OCI-M2 (cell line): ENCODE measurements around the gene ZNF619.
"Not testable (repeated sequence)": the region's sequence is repeated elsewhere in the genome, so short reads cannot be mapped to it uniquely, and the experiment has no call there.

ENCODE experiments used
- DNase-seq: peaks from one replicate; lab custom pipeline; 2025; ENCODE audit not compliant: unreplicated experiment; lab: John Stamatoyannopoulos, UW

The ZNF619 gene

DNA sequence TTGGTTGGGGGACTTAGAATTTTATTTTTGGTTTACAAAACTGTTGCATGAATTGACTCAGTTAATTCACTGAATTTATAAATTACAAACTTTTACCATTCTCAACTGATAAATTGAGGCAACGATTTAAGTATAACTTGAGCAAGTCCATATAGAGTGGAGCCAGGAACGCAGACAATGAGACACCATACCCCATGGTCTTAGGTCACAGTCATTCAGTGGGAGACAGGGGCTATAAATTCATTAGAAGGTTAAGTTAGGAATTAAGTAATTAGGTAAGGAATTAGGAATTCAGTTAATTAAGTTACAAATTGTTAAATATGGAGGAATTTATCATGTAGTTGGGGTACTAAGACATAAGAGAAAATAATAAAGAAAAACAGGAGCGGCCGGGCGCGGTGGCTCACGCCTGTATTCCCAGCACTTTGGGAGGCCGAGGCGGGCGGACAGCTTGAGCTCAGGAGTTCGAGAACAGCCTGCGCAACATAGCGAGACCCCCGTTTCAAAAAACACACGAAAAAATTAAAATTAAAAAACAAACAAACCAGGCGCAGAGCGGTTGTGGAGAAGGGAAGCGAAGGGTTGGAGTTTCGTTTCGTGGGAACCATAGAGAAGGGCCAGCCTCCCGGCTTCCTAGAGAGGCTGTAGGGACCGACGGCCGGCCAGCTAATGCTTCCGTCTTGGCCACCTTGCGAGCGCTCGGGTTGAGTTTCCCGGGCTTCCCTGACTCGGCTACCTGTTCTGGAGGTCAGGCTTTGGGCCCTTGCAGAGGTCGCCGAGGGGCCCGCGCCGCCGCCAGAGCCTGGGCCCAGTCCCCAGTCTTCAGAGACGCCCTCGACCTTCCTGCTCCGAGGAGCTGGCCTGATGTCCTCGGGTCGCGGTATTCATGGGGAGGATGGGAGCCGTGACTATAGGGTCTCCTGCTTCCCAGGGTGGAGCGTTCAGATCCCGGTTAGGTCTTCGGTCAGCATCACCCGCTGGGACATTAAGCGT lies at the start of gene ZNF619:
ZNF619 (plus strand) TSS at position 645 of the 993 bp plus-strand sequence. CDS start 858 bp downstream, outside the sequence.
- DNase-seq, result peak; percentile 64

DNA sequence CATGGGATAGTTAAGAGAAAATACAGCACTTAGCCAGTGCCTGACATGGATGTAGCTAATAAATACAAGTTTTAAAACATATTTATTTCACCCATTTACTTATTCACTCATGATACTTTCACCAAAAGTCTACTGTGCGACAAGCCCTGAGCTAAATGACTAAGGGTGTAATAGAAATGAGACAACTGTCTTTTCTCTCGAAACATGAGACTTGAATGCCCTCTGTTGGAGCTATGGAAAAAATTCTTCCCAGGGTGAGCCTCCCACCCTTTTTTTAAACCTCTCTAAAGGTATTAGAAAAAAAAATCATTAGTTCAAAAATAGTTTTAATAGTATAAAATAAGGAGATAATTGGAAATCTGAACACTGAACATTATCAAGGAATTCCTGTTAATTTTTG lies 44.1 kb upstream of the ZNF619 start:
- DNase-seq, result no peak

DNA sequence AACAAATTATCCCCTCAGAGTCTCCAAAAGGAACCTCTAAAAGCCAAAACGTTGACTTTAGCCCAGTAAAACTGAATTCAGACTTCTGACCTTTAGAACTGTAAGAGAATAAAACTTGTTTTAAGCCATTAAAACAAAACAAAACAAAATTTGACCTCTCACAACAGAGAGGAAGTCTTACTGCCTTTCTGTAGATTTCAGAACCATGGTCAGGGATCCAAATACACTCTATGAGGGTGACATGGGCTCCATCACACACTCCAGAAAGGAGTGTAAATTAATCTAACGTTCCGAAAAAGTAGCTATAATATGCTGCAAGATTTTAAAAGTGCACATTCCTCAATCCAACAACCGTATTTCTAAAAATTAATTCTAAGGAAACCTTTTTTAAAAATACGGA lies 39.0 kb upstream of the ZNF619 start:
- DNase-seq, result no peak

DNA sequence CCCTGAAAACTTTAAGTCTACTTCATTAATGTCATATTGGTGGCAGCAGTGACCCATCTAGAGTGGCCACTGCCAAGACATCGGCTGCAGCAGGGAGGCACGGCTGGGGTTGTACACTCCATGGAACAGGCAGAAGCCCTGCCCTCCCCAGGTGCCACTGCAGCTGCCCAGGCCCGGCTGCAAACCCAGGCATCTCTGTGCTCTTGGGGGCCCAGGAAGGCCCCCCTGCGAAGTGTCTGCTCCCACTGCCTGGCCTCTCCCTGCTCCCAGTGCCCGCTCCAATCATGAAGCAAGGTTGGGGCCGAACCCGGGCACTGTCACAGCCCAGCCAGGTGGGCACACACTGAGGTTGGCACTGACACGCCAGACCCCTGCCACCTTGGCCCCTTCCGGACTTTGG lies 31.9 kb upstream of the ZNF619 start:
- DNase-seq, result no peak

DNA sequence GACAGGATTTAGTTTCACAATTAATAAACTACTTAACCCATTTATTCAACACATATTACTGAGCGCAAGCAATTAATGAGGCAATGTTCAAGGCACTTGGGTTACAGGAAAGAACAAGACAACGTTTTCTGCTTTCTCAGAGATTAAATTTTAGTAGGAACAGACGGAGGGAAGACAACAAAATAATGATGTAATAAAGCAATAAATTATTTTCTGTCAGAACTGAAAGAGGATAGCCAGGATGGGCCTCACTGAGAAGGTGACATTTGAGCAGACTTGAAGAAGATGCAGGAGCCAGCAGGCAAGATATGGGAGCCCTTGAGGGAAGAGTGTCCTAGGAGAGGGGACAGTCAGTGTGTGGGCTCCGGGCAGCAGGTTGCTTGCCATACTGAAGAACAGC lies 31.0 kb upstream of the ZNF619 start:
- DNase-seq, result no peak

DNA sequence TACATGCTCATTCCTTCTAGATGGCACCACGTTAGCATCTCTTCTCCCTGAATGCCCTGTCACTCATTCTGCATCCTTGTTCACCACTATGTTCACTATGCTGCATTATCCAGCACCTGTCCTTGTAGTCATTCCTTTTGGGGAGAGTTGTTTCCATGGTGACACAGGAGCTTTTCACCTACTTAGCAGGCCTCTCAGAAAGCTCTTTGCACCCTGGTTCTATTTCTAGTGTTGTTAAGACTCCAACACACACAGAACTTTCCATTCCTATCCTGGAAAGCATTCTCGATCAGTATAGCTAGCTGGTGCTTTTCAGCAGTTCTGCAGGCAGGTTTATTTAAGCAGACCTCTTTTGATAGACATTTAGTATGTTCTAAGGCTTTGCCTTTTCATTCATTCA lies 26.5 kb upstream of the ZNF619 start:
- DNase-seq, result no peak

DNA sequence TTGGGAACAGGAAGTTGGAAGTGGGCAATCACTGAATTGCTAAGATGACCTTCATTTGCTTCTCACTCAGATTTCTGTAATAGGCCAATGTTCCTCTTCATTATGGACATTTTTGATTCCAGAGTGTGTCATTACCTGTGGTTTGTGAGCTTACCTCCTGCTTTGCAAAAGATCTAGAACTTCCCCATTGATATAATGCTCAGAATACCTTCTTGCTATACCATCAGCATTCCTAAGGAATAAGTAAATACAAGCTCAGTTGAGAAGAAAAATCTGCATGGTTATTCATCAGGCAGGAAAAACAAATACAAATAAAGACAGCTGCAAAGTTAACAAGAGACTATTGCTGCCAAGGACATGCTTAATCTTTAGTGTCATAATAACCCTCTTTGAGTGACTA lies 25.4 kb upstream of the ZNF619 start:
- no peak for DNase-seq

DNA sequence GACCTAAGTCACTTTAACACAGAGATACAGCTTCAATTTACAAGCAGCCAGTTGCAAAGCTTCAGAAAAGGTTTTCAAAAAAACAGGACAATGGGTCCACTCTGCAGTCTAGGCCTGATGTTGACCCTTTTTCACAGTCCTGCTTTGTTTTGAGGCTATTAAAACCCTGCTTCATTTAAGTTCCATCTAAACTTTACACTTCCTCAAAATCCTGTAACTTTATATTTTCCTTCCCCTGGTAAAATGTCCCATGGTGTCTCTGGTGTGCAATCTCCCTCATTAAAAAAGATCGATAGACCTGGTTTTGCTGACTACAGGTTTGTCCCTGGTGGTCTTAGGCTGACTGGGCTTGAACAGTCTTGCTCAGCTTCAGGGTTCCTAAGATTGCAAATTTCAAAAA lies 24.9 kb upstream of the ZNF619 start:
- no peak for DNase-seq

DNA sequence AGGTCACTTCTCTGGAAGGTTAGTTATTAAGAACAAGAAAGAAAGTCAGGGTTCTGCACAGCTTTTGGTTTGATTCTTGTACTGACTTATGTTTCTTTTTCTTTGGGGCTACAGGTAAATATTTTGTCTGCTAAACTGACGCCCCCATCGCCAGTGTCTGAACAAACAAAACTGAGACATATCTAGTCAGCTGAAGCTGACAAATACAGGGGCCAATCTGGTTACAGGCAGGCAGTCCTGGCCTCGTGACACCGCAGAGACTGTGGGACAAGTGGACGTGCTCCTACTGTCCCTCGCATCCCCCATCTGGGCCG lies 24.4 kb upstream of the ZNF619 start:
- no peak for DNase-seq

DNA sequence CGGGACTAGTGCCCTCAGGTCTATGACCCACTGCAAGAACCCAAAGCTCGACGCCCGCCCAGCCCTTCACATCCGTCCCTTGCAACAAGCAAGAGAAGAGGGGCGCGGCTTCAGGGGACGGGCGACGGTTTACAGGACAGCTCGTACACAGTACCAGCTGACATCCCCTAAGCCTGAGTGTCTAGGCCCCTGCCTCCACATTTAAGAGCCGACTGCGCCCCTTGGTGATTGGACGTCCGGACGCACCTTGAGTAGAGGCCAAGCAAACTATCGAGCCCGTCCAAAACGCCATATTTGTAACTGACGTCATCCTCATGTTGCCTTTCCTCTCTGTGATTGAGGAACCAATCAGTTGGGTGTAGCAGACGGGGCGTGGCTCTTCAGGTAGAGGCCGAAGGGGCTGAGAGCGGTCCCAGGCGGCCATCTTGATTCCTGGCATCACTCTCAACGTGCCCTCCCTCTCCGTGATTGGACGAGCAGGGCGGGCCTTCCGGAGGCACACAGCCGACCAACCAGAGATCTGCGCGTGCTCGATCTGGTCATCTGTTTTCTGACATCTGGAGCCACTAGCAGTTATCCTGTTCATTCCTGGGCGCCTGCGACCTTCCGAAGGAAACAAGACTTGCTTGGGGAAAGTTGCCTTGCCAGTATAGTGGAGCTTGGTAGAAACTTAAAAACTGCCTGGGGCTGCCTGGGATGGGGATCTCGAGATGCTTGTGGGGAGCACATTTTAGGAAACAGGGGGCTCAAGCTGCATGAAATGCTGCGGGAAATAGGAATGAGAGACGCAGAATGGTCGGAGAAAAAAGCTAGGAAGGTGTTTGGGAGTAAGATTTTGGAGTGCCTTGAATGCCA lies 23.8 kb upstream of the ZNF619 start:
- peak; percentile 91 for DNase-seq

DNA sequence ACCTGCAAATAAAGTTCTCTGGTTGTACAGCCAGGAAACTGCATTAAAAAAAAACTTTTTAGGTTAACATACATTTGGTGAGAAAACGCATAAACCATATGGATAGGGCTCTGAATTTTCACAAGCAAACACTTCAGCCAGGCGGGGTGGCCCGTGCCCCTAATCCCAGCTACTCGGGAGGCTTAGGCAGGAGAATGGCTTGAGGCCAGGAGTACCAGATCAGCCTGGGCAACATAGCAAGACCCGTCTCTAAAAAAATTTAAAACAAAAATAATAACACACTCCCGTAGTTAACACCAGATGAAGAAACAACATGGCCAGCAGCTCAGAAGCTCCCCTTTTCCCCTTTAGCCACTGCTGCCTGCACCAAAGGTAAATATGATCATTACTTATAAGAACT lies 23.0 kb upstream of the ZNF619 start:
- DNase-seq, result no peak

DNA sequence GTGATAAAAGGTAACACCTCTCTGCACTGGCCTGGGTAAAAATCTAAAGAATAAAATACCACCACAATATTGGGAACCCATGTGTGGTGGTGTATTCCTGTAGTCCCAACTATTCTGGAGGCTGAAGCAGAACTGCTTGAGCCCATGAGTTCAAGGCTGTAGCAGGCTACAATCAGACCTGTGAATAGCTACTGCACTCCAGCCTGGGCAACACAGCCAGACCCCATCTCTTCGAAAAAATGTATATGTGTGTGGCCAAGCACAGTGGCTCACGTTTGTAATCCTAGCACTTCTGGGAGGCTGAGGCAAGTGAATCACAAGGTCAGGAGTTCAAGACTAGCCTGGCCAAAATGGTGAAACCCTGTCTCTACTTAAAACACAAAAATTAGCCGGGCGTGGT lies 21.6 kb upstream of the ZNF619 start:
- DNase-seq, result no peak

DNA sequence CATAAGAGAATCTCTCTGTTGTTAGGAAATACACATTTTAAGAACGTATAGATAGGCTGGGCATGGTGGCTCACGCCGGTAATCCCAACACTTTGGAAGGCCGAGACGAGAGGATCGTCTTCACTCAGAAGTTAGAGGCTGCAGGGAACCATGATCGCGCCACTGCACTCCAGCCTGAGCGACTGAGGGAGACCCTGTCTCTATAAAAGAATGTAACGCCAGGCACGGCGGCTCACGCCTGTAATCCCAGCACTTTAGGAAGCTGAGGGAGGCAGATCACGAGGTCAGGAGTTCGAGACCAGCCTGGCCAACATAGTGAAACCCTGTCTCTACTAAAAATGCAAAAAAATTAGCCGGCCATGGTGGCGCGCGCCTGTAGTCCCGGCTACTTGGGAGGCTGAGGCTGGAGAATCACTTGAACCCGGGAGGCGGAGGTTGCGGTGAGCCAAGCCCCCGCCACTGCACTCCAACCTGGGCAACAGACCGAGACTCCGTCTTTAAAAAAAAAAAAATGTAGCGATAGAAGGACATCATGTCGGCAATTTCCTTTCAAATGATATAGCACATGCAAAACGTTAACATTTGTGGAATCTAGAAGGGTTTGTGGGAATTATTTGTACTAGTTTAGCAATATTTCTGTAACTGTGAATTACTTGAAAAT lies 20.5 kb upstream of the ZNF619 start:
- DNase-seq, result no peak

DNA sequence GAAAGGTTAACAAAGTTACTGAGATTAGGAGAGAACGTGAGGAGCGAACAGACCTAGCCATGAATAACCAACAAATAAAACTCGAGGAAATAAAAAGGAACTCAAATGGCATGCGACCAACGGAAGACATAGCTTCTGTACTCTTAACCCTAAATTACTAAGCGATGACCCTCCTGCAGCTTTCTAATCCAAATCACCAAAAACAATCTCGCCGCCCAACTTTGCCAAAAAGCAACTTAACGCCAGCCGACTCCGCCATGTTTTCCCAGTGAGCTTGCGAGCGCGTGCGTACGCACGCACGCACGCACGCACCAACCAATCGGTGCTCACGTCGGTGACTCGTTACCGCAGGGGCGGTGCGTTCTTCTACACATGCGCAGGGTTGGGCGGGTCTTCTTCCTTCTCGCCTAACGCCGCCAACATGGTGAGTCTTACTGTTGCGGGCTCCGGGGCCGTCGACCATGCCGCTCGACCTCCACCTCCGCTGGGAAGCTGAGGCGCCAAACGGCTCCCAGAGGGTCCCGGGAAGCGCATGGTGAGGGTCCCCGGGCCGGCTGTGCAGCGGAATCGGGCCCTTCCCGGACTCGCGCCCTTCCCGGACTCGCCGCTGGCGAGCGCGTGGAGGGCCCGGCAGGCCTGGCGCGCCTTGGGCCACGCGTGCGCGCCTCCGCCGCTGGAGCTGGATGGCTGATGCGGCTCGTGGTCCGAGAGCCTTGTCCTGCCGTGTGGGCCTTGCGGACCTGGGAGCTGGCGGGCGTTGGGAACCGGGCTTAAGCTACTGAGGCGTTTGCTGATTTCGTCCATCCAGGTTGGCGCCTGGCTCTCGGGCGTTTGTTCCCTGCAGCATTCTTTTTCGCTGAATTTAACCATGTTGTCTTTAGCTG lies 19.7 kb upstream of the ZNF619 start, which contains the start of gene RPL14:
RPL14 (plus strand) TSS at position 400 of the 884 bp plus-strand sequence; CDS start at position 533, 133 bp downstream.
- peak; percentile 64 for DNase-seq

DNA sequence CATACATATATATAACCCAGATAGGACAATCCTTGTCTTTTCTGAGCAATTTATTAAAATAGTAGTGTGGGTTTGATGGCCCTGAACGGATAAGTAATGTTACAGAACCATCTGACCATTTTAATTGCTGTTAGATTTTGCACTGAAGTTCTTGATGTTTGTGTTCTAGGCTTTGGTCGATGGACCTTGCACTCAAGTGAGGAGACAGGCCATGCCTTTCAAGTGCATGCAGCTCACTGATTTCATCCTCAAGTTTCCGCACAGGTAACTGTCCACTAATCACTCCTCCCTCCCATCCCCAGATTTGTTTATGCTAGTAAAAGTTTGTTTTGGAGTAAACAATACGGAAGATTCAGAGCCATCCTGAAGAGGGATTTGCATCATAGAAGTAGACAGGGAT lies 18.4 kb upstream of the ZNF619 start:
- DNase-seq, result no peak

DNA sequence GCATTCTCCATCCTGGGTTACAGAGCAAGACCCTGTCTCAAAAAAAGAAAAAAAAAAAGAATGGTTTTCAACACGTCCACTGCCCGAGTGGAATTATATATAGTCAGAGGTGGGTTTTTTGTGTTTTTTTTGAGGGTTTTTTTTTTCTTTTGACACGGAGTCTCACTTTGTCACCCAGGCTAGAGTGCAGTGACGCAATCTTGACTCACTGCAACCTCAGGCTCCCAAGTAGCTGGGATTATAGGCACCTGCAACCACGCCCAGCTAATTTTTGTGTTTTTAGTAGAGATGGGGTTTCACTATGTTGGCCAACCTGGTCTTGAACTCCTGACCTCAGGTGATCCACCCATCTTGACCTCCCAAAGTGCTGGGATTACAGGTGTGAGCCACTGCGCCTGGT lies 16.4 kb upstream of the ZNF619 start:
- not testable (repeated sequence) for DNase-seq

DNA sequence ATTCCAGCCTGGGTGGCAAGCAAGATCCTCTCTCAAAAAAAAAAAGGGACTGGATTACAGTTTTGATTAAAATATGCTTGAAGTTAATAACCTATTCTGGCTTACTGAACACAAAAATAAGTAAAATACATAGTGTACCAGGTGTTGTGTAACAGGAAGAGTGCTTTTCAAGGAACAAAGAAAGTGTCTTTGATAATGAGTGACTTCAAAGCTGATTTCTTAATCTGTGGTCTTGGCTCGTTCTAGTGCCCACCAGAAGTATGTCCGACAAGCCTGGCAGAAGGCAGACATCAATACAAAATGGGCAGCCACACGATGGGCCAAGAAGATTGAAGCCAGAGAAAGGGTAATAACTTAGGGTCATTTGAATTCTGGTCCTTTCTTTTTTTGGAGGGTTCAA lies 15.8 kb upstream of the ZNF619 start:
- DNase-seq, result no peak

DNA sequence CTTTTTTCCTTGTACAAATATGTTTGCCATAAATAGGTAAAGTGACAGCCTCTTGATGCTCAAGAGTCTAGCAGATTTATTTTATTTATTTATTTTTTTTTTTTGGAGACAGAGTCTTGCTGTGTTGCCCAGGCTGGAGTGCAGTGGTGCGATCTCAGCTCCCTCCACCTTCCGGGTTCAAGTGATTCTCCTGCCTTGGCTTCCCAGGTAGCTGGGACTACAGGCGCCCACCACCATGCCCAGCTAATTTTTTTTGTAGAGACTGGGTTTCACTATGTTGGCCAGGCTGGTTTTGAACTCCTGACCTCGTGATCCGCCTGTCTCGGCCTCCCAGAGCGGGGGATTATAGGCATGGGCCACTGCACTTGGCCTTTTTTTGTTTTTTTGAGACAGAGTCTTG lies 14.1 kb upstream of the ZNF619 start:
- not testable (repeated sequence) for DNase-seq

DNA sequence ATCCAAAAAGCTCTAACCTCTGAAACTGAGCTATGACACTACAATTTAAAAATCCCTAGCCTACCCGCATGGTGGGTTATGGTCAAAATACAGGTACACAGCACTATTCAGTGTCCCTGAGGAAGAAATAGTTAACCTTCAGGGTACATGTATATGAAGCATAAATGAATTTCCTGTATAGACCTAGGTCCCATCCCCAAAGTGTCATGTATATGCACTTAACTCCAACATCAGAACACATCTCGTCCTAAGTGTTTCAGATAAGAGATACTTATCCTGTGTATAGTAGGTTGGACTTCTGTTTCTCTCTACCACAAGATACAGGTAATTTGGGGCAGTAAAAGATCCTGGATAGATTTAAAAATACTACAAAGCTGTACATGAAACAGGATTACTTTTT lies 13.3 kb upstream of the ZNF619 start:
- DNase-seq, result no peak

DNA sequence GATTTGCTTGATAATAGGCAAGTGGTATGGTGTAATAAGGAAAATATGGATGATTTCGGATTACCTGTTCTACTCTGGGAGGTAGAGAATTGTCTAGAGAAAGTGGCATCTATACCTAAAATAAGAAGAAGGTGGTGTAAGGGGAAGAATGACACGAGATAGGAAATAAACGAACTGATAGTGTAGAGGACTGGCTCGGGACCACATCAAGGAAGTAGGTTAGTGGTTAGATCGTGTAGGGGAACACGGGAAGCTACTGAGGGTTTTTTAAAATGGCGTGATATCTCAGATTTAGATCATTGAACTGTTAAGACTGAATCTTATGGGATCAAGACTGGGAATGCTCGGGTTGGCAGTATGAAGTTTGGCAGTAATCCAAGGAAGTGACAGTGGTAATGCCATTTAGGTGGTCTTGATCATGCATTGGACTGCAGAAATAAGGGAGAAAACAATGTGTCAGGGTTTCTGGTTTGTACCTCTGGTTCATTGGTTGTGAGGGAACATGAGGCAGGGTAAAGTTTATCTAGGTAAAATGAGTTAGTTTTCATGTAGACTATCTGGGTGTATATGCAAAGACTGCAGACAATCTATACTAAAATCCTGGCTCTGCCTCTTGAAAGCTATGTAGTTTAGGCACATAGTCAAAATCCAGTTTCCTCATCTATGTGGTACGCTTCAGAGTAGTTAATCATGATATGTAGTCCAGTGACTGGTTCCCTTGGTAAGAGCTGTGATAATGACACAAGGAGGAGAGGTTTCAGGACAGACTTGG lies 12.4 kb upstream of the ZNF619 start:
- no peak for DNase-seq
